Measurements from ENCODE around the gene WDR31.

GRCh38 chr9:113363336-113363735 is 23.3 kb upstream of the WDR31 start:
- TF ChIP-seq CTBP1 (IDR thresholded peaks at IDR 0.05; ENCODE audit: borderline replicate concordance) (no peak), ARNT (IDR thresholded peaks at IDR 0.05) (no peak), FOXA1 (IDR thresholded peaks at IDR 0.05) (no peak), BHLHE40 (IDR thresholded peaks at IDR 0.05; ENCODE audit: borderline replicate concordance) (no peak), NFRKB (IDR thresholded peaks at IDR 0.05) (no peak), PKNOX1 (IDR thresholded peaks at IDR 0.05) (no peak), ZNF384 (IDR thresholded peaks at IDR 0.05) (no peak), FOXK2 (IDR thresholded peaks at IDR 0.05) (no peak), TARDBP (IDR thresholded peaks at IDR 0.05) (no peak)
